Esophagus squamous epithelium (tissue), 4 donors: ENCODE measurements around the gene GRIK4.

Source experiments
- CTCF ChIP-seq, 6 experiments: fragments of 450-650 bp in 4 of 6; fragments of 200-600 bp in 2 of 6; sonication (generic) in 2 of 6; IDR thresholded peaks; one replicate each; pipeline ENCODE4 v1.5.1; 2016 to 2019; ENCODE audit warnings: antibody characterized with exemption in 6 of 6, mild to moderate bottlenecking in 4 of 6, moderate library complexity in 4 of 6
- POLR2A ChIP-seq, 4 donors: fragments of 450-650 bp; IDR thresholded peaks; one replicate each; pipeline ENCODE4 v1.6.1; 2017; ENCODE audit warnings: antibody characterized with exemption in 4 of 4, mild to moderate bottlenecking in 4 of 4, moderate library complexity in 3 of 4

GRCh38 chr11:120676991-120677390 is 165.4 kb downstream of the GRIK4 start:
- TF ChIP-seq CTCF (IDR thresholded peaks at IDR 0.05) (no peak), POLR2A (IDR thresholded peaks at IDR 0.05) (no peak)
